ENCODE data around the gene PCED1B. TPM values are rescaled to one million over a fixed set of nuclear protein-coding genes. Genes with fewer than 3 reads are reported as not detected.
"Not testable (repeated sequence)": the region's sequence is repeated elsewhere in the genome, so short reads cannot be mapped to it uniquely, and the experiment has no call there.

PCED1B gene
- total RNA-seq, 2 experiments from 2014 or later = 117 to 119 TPM

- H3K27ac Mint-ChIP-seq = no peak overlapping the region
- H3K27me3 Mint-ChIP-seq = no peaks in the 10 kb centered on the region
- intact Hi-C loops (cut with micrococcal nuclease) = loop anchor here (10.0 kb wide), 1 partner anchor 616 kb away; no protein-coding TSS in a partner anchor
- ChIA-PET CTCF (interaction anchor here (0.7 kb wide), 2 partner anchors 10 to 19 kb away, joined by 3 read pairs; no protein-coding TSS in a partner anchor), POLR2A (no interaction called here)
- no peaks in the 10 kb centered on the region for H3K9me3 Mint-ChIP-seq
- TF ChIP-seq, protein P1, sequence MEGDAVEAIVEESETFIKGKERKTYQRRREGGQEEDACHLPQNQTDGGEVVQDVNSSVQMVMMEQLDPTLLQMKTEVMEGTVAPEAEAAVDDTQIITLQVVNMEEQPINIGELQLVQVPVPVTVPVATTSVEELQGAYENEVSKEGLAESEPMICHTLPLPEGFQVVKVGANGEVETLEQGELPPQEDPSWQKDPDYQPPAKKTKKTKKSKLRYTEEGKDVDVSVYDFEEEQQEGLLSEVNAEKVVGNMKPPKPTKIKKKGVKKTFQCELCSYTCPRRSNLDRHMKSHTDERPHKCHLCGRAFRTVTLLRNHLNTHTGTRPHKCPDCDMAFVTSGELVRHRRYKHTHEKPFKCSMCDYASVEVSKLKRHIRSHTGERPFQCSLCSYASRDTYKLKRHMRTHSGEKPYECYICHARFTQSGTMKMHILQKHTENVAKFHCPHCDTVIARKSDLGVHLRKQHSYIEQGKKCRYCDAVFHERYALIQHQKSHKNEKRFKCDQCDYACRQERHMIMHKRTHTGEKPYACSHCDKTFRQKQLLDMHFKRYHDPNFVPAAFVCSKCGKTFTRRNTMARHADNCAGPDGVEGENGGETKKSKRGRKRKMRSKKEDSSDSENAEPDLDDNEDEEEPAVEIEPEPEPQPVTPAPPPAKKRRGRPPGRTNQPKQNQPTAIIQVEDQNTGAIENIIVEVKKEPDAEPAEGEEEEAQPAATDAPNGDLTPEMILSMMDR (IDR thresholded peaks at IDR 0.05) = no peak
- peaks cover 23% of the 10 kb centered on the region for H3K4me1 Mint-ChIP-seq (ENCODE audit: low read depth)
- H3K4me3 Mint-ChIP-seq = no peak overlapping the region
- no peaks in the 10 kb centered on the region for H3K36me3 Mint-ChIP-seq (ENCODE audit: low read depth)
- no peak for DNase-seq
- no peak for ATAC-seq
Observed at GRCh38 chr12:47039079-47039478, 40.3 kb upstream of the PCED1B start.

- Mint-ChIP-seq H3K4me3 (no peak overlapping the region), H3K27me3 (no peaks in the 10 kb centered on the region), H3K27ac (no peak overlapping the region), H3K4me1 (ENCODE audit: low read depth) (peaks cover 16% of the 10 kb centered on the region), H3K9me3 (no peaks in the 10 kb centered on the region), H3K36me3 (ENCODE audit: low read depth) (no peaks in the 10 kb centered on the region)
- ATAC-seq (no peak), DNase-seq (no peak)
- TF ChIP-seq, protein P1 (IDR thresholded peaks at IDR 0.05) = no peak
- ChIA-PET CTCF (interaction anchor here (0.8 to 0.9 kb wide), 3 partner anchors 18 to 358 kb away, joined by 3 to 4 read pairs (median 3); no protein-coding TSS in a partner anchor), POLR2A (no interaction called here)
- intact Hi-C loops (cut with micrococcal nuclease) = loop anchor here (10.0 kb wide), 1 partner anchor 615 kb away; no protein-coding TSS in a partner anchor
Observed at GRCh38 chr12:47039756-47040155, 39.7 kb upstream of the PCED1B start.

- Mint-ChIP-seq H3K27me3 (no peaks in the 10 kb centered on the region), H3K36me3 (ENCODE audit: low read depth) (no peaks in the 10 kb centered on the region), H3K27ac (no peak overlapping the region), H3K4me3 (no peak overlapping the region), H3K4me1 (ENCODE audit: low read depth) (peaks cover 5% of the 10 kb centered on the region), H3K9me3 (no peaks in the 10 kb centered on the region)
- no peak for ATAC-seq
- intact Hi-C loops (cut with micrococcal nuclease) = no loop called here
- DNase-seq = no peak
- ChIA-PET CTCF (interaction anchor here (1.4 to 2.3 kb wide), 2 partner anchors 9 to 30 kb away, joined by 6 to 11 read pairs; no protein-coding TSS in a partner anchor), POLR2A (no interaction called here)
- TF ChIP-seq, protein P1 (IDR thresholded peaks at IDR 0.05) = no peak
Observed at GRCh38 chr12:47041327-47041726, 38.1 kb upstream of the PCED1B start.

- Mint-ChIP-seq H3K27me3 (no peaks in the 10 kb centered on the region), H3K9me3 (peaks cover 12% of the 10 kb centered on the region), H3K27ac (no peak overlapping the region), H3K36me3 (ENCODE audit: low read depth) (no peaks in the 10 kb centered on the region), H3K4me1 (ENCODE audit: low read depth) (no peaks in the 10 kb centered on the region), H3K4me3 (no peak overlapping the region)
- DNase-seq (no peak), ATAC-seq (no peak)
- POLR2A ChIA-PET = no interaction called here
- TF ChIP-seq, protein P1 (IDR thresholded peaks at IDR 0.05) = no peak
- CTCF ChIA-PET = interaction anchor here (0.6 to 1.0 kb wide), 2 partner anchors 10 to 23 kb away, joined by 3 read pairs; no protein-coding TSS in a partner anchor
- intact Hi-C loops (cut with micrococcal nuclease) = no loop called here
Observed at GRCh38 chr12:47048541-47048940, 30.9 kb upstream of the PCED1B start.

- CTCF ChIA-PET; DNase-seq; H3K4me3 Mint-ChIP-seq; H3K4me1 Mint-ChIP-seq (ENCODE audit: low read depth); H3K27me3 Mint-ChIP-seq; H3K36me3 Mint-ChIP-seq (ENCODE audit: low read depth); H3K27ac Mint-ChIP-seq; ATAC-seq; intact Hi-C loops (cut with micrococcal nuclease); POLR2A ChIA-PET: not testable (repeated sequence)
- H3K9me3 Mint-ChIP-seq = peaks cover 15% of the 10 kb centered on the region
Observed at GRCh38 chr12:47051291-47051690, 28.1 kb upstream of the PCED1B start.
